ENCODE results near the gene LRRC61.

LRRC61 gene

DNA sequence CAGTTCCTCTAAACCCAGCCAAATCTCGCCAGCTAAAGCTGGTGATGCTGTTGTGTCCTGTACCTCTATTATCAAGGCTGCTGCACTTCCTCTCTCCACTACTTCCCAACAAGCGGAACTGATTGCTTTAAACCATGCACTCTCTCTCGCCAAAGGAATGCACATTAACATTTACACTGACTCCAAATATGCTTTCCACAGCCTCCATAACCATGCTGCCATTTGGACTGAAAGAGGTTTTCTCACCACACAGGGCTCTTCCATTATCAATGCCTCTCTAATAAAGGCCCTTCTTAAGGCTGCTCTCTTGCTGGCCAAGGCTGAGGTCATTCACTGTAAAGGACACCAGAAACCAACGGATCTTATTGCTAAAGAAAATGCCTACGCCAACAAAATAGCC lies 11.4 kb upstream of the LRRC61 start:
- TF ChIP-seq POLR2AphosphoS5 (IDR thresholded peaks at IDR 0.05; ENCODE audit: low read depth, low read length) (no peak), SIN3A (IDR thresholded peaks at IDR 0.05; ENCODE audit: borderline replicate concordance, insufficient read depth, low read length) (no peak), TAF1 (IDR thresholded peaks at IDR 0.05; ENCODE audit: borderline replicate concordance, insufficient read depth, low read length) (no peak), FOXP2 (optimal IDR thresholded peaks at IDR 0.05; ENCODE audit: borderline replicate concordance, extremely low read depth, extremely low read length, insufficient read depth) (no peak)
- TF ChIP-seq, protein P1, sequence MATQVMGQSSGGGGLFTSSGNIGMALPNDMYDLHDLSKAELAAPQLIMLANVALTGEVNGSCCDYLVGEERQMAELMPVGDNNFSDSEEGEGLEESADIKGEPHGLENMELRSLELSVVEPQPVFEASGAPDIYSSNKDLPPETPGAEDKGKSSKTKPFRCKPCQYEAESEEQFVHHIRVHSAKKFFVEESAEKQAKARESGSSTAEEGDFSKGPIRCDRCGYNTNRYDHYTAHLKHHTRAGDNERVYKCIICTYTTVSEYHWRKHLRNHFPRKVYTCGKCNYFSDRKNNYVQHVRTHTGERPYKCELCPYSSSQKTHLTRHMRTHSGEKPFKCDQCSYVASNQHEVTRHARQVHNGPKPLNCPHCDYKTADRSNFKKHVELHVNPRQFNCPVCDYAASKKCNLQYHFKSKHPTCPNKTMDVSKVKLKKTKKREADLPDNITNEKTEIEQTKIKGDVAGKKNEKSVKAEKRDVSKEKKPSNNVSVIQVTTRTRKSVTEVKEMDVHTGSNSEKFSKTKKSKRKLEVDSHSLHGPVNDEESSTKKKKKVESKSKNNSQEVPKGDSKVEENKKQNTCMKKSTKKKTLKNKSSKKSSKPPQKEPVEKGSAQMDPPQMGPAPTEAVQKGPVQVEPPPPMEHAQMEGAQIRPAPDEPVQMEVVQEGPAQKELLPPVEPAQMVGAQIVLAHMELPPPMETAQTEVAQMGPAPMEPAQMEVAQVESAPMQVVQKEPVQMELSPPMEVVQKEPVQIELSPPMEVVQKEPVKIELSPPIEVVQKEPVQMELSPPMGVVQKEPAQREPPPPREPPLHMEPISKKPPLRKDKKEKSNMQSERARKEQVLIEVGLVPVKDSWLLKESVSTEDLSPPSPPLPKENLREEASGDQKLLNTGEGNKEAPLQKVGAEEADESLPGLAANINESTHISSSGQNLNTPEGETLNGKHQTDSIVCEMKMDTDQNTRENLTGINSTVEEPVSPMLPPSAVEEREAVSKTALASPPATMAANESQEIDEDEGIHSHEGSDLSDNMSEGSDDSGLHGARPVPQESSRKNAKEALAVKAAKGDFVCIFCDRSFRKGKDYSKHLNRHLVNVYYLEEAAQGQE (IDR thresholded peaks at IDR 0.05; ENCODE audit: insufficient read depth in 1 of 2, low read depth in 2 of 2, low read length in 2 of 2): no peak

DNA sequence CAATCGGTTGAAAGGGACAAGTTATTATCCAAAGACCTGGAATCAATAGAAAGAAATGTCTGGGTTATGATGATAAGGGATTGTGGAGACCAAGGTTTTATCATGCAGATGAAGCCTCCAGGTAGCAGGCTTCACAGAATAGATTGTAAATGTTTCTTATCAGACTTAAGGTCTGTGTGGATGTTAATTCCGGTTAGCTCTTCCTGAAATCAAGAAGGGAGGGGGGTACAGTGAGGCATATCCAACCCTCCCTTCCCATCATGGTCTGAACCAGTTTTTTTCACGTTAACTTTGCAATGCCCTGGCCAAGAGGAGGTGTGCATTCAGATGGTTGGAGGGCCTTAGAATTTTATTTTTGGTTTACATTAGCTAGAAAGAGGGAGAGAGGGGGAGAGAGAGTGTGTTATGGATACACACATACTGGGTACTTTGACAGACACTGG lies 9.8 kb upstream of the LRRC61 start:
- TF ChIP-seq, protein P1 (IDR thresholded peaks at IDR 0.05; ENCODE audit: insufficient read depth in 1 of 2, low read depth in 2 of 2, low read length in 2 of 2): no peak
- TF ChIP-seq POLR2AphosphoS5 (IDR thresholded peaks at IDR 0.05; ENCODE audit: low read depth, low read length) (no peak), TAF1 (IDR thresholded peaks at IDR 0.05; ENCODE audit: borderline replicate concordance, insufficient read depth, low read length) (no peak), SIN3A (IDR thresholded peaks at IDR 0.05; ENCODE audit: borderline replicate concordance, insufficient read depth, low read length) (no peak), FOXP2 (optimal IDR thresholded peaks at IDR 0.05; ENCODE audit: borderline replicate concordance, extremely low read depth, extremely low read length, insufficient read depth) (no peak)

DNA sequence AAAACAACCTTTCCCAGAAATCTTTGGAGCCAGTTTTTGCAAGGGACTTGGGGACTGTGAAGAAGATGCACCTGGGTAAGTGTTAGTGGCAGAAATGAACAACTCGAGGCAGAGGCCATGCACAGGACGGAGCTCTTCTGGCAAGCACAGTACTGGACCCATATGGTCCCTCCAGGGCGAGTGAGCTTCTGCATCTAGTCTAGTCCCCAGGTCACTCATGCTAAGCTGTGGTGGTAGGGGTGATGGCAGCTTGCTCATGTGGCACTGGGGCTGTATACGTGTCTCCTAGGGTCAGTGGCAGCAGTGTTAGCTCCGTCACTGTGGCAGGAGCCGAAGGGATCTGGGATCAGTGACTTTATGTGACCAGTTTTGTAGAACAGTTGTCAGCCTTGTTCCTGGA lies 9.3 kb upstream of the LRRC61 start:
- TF ChIP-seq POLR2AphosphoS5 (IDR thresholded peaks at IDR 0.05; ENCODE audit: low read depth, low read length): no peak
- no peak for TF ChIP-seq FOXP2 (optimal IDR thresholded peaks at IDR 0.05; ENCODE audit: borderline replicate concordance, extremely low read depth, extremely low read length, insufficient read depth)
- TF ChIP-seq, protein P1 (IDR thresholded peaks at IDR 0.05; ENCODE audit: insufficient read depth in 1 of 2, low read depth in 2 of 2, low read length in 2 of 2): no peak
- no peak for TF ChIP-seq TAF1 (IDR thresholded peaks at IDR 0.05; ENCODE audit: borderline replicate concordance, insufficient read depth, low read length)
- TF ChIP-seq SIN3A (IDR thresholded peaks at IDR 0.05; ENCODE audit: borderline replicate concordance, insufficient read depth, low read length): no peak

DNA sequence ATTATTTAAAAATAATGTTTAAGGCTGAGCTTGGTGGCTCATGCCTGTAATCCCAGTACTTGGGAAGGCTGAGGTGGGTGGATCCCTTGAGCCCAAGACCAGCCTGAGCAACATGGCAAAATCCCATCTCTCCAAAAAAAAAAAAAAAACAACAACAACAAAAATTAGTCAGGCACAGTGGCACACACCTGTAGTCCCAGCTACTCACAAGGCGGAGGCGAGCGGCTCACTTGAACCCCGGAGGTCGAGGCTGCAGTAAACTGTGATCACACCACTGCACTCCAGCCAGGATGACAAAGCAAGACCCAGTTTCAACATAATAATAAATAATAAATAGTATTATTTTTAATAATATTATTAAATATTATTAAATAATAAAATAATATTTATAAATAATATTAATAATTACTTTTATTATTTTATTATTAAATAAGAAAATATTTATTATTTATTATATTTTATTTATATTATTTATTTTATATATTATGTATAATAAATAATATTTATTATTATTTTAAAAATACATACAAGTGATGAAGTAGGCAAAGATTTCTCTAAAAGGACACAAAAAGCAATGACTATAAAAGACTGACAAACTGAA lies 8.4 kb upstream of the LRRC61 start:
- TF ChIP-seq SIN3A (IDR thresholded peaks at IDR 0.05; ENCODE audit: borderline replicate concordance, insufficient read depth, low read length): no peak
- TF ChIP-seq TAF1 (IDR thresholded peaks at IDR 0.05; ENCODE audit: borderline replicate concordance, insufficient read depth, low read length): no peak
- TF ChIP-seq POLR2AphosphoS5 (IDR thresholded peaks at IDR 0.05; ENCODE audit: low read depth, low read length): no peak
- TF ChIP-seq FOXP2 (optimal IDR thresholded peaks at IDR 0.05; ENCODE audit: borderline replicate concordance, extremely low read depth, extremely low read length, insufficient read depth): no peak
- TF ChIP-seq, protein P1 (IDR thresholded peaks at IDR 0.05; ENCODE audit: insufficient read depth in 1 of 2, low read depth in 2 of 2, low read length in 2 of 2): no peak

Measured in PFSK-1 (cell line).